ENCODE data around the gene WFDC6.
"Not testable (repeated sequence)": the region's sequence is repeated elsewhere in the genome, so short reads cannot be mapped to it uniquely, and the experiment has no call there.

The WFDC6 gene

DNA sequence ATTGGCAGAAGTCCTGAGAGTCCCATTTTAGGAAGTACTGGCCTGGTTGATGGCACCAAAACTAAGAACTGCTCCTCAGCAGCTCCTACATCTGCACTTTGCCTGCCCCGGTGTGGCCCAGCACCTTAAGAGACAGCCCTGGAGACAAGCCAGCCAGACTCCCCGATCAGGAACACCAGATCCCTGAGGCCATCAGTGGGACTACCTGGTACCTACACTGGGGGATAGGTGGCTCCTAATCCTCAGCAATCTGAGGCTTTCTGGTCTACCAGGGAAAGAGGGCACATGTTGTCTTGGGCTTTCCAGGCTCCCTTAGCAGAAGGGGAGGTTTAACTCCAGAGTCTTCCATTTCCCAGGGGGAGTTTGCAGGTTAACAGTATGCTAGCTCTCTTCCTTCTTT, at the start of gene WFDC6:
WFDC6 (minus strand) TSS at position 101 of the 400 bp plus-strand sequence; CDS start at position 26, 75 bp downstream.
- DNase-seq (ENCODE audit: low spot score) = no peak

GRCh38 chr20:45588800-45589199, 49.5 kb upstream of the WFDC6 start:
- DNase-seq (ENCODE audit: low spot score) = no peak

DNA sequence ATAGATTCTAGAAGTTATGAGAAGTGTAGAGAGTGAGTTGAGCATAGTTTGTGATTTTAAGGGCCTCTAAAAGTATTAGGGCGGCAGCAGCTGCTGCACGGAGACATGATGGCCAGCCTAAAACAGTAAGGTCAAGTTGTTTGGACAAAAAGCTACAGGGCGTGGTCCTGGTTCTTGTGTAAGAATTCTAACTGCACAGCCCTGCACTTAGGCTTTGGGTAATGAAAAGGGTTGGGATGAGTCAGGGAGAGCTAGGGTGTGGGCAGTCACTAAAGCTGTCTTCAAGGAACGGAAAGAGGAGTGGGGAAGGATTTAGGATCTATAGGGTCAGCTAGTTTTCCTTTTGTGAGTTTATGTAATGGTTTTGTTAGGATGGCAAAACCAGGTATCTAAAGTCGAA, 46.7 kb upstream of the WFDC6 start:
- not testable (repeated sequence) for DNase-seq (ENCODE audit: low spot score)

DNA sequence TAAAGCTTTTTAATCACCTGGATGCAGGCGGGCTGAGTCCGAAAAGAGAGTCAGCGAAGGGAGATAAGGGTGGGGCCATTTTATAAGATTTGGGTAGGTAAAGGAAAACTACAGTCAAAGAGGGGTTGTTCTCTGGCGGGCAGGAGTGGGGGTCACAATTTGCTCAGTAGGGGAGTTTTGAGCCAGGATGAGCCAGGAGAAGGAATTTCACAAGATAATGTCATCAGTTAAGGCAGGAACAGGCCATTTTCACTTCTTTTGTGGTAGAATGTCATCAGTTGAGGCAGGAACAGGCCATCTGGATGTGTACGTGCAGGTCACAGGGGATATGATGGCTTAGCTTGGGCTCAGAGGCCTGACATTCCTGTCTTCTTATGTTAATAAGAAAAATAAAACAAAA, 45.0 kb upstream of the WFDC6 start:
- not testable (repeated sequence) for DNase-seq (ENCODE audit: low spot score)

DNA sequence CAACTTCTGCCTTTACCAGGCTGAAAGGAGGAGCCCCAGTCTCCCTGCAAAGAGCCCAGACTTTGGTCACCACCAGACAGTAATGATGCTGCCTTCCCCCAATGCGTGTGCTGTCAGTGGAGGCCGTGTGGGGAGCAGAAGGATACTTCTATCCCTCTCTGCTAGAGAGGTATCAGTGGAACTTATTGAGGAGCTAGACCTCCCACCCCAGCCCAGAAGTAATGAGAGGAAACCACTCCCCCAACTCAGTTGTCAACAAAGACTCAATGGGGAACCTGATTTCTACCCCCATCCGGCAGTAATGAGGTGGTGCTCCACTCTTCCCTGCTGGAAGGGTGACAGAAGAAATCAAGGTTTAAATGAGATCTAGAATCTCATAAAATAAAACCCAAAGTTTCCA, 44.2 kb upstream of the WFDC6 start:
- no peak for DNase-seq (ENCODE audit: low spot score)

- no peak for DNase-seq (ENCODE audit: low spot score)
Observed at GRCh38 chr20:45581702-45582101, 42.4 kb upstream of the WFDC6 start.

DNA sequence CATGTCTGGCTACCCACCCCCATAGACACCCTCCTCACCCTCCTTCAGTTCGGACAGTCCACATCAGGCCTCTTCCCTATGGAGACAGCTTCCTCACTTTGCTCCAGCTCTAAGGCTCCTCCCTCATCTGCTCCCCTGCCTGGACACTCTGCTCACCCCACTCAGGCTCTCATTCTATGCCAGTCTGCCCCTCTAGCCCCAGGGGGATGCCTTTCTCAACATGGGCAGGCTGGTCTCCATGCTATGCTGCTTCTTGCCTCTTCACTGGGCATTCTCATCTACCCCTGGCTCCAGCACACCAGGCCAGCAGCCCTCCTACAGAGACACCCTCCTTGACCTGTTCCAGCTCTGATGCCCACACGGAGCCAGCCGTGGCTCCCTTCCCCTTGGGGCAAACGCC, 39.9 kb upstream of the WFDC6 start, which contains the start of gene WFDC8:
WFDC8 (minus strand) TSS at position 101 of the 400 bp plus-strand sequence; CDS start at position 64, 37 bp downstream.
- no peak for DNase-seq (ENCODE audit: low spot score)

GRCh38 chr20:45578231-45578630, 38.9 kb upstream of the WFDC6 start:
- DNase-seq (ENCODE audit: low spot score) = no peak

DNA sequence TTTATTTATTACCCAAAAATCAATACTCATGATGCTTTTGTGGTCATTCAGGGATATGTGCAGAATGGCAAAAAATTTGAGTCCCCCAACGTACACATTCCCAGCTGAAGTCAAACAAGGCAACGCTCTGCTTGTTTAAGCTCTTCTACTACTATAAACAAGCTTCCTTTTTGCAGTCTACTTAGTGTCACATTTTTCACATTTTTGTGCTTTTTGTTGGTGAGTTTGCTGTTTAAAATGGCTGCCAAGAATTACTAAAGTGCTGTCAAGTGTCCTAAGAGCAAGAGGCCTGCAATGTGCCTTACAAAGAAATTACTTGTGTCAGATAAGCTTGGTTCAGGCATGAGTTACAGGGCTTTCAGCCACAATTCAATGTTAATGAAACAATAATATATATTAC, 37.7 kb upstream of the WFDC6 start:
- no peak for DNase-seq (ENCODE audit: low spot score)

DNA sequence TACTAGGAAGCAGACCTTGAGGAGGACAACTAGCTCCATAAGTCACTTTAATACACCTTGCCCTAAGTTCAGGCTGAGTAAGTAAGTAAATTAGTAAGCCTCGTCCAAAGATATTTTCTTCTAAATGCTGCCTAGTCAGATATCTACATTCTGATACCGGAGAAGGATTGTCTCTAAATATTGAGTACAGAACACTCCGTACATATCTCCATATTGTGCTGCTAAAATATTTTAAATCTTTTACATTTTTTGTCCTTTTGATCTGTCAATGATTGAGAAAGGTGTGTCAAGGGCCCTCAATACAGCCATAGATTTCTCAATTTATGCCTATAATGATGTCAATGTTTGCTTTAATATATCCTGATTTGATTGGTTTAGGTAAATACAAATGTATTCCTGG, 36.6 kb upstream of the WFDC6 start:
- DNase-seq (ENCODE audit: low spot score) = no peak

DNA sequence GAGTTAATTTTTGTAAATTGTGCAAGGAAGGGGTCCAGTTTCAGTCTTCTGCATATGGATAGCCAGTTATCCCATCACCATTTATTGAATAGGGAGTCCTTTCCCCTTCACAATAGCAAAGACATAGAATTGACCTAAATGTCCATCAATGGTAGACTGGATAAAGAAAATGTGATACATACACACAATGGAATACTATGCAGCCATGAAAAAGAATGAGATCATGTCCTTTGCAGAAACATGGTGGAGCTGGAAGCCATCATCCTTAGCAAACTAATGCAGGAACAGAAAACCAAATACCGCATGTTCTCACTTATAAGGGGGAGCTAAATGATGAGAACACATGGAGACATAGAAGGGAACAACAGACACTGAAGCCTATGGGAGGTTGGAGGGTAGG, 30.4 kb upstream of the WFDC6 start:
- DNase-seq (ENCODE audit: low spot score) = not testable (repeated sequence)

- DNase-seq (ENCODE audit: low spot score) = no peak
Observed at GRCh38 chr20:45564760-45565276, 25.5 kb upstream of the WFDC6 start.

GRCh38 chr20:45555198-45555597, 15.9 kb upstream of the WFDC6 start:
- no peak for DNase-seq (ENCODE audit: low spot score)

GRCh38 chr20:45552456-45552855, 13.2 kb upstream of the WFDC6 start:
- DNase-seq (ENCODE audit: low spot score) = no peak

DNA sequence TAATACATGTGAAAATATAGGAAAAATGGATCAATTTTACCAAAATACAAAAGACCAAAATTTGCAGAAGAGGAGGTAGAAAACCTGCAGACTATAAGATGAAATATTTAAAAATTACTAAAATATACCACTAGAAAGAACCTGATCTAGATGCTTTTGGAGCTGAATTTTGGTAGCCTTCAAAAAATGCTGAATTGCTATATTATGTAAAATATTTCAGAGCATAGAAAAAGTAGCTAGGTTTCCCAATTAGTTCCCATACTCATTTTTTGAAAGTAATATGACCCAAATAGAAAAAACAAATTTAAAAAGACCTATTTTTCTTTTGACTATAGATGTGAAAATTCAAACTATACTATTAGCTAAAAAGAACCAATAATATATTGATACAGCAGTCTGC, 11.5 kb upstream of the WFDC6 start:
- no peak for DNase-seq (ENCODE audit: low spot score)

- no peak for DNase-seq (ENCODE audit: low spot score)
Observed at GRCh38 chr20:45548410-45548809, 9.1 kb upstream of the WFDC6 start.

- DNase-seq (ENCODE audit: low spot score) = no peak
Observed at GRCh38 chr20:45547206-45547770, 8.0 kb upstream of the WFDC6 start, which contains the start of gene EPPIN. Gene EPPIN, minus strand, starts transcription at chr20:45547401. Its CDS starts 44 bp downstream, at chr20:45547357.

DNA sequence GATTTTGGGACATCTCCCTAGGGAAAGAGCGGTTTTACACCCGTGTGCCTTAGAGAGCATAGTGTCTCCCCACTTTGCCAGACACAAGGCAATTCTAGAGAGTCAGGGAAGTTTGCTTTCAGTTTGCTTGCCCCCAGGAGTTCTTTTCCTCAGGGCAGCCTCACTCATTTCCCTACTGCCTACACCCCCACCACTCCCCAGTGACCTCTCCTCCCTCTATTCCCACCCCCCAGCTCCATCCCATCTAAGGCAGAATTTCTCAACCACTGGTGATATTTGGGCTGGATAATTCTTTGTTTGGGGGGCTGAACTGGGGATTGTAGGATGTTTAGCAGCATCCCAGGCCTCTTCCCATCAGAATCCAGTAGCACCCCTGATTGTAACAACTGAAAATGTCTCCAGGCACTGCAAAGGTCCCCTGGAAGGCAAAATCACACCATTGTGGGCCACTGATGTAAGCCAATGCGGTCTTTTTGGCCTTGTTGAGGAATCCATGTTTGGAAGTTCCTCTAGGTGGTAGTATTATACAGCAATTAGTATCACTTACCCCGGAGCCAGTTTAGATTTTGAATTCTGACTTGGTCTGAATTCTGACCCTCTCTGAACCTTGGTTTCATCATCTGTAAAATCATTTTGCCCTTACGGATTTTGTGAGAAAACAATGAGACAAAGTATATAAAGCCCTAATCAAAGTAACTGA, 6.6 kb upstream of the WFDC6 start:
- peak; percentile 14 for DNase-seq (ENCODE audit: low spot score)

GRCh38 chr20:45545351-45545750, 6.1 kb upstream of the WFDC6 start:
- no peak for DNase-seq (ENCODE audit: low spot score)

- no peak for DNase-seq (ENCODE audit: low spot score)
Observed at GRCh38 chr20:45538209-45538799, 978 bp downstream of the WFDC6 start.

DNA sequence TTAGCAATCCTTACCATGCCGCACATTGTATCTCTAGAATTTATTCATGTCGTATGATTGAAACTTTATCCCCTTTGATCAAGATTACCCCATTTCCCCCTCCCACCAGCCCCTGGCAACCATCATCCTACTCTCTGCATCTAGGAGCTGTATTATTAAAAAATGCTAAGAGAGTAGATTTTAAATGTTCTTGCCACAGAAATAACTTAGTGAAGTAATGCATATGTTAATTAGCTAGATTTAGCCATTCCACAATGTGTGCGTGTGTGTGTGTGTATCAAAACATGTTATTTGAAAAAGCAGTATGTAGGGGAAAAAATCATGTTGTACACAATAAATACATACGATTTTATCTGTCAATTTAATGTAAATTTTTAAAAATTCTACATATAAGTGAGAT, 12.0 kb downstream of the WFDC6 start:
- DNase-seq (ENCODE audit: low spot score) = no peak

- no peak for DNase-seq (ENCODE audit: low spot score)
Observed at GRCh38 chr20:45523821-45524220, 15.5 kb downstream of the WFDC6 start.

- no peak for DNase-seq (ENCODE audit: low spot score)
Observed at GRCh38 chr20:45518282-45518681, 21.0 kb downstream of the WFDC6 start.
